GM08714 (cell line): ENCODE measurements around the gene UMODL1.

Experiments used
- H3K4me3 ChIP-seq: fragments of 200-500 bp; sonication (Bioruptor generic); 2 replicates; pipeline ENCODE4 v1.5.1; 2014; ENCODE audit warnings: mild to moderate bottlenecking, low read length, inconsistent platforms
- ZNF274 ChIP-seq: IDR thresholded peaks from 2 replicates; pipeline ENCODE4 v1.6.1; 2012; ENCODE audit warnings: mild to moderate bottlenecking, low read depth, low read length

UMODL1 gene

GRCh38 chr21:42079008-42079938, 8.2 kb downstream of the UMODL1 start:
- H3K4me3 ChIP-seq: no peak overlapping the region
- no peak for TF ChIP-seq ZNF274

DNA sequence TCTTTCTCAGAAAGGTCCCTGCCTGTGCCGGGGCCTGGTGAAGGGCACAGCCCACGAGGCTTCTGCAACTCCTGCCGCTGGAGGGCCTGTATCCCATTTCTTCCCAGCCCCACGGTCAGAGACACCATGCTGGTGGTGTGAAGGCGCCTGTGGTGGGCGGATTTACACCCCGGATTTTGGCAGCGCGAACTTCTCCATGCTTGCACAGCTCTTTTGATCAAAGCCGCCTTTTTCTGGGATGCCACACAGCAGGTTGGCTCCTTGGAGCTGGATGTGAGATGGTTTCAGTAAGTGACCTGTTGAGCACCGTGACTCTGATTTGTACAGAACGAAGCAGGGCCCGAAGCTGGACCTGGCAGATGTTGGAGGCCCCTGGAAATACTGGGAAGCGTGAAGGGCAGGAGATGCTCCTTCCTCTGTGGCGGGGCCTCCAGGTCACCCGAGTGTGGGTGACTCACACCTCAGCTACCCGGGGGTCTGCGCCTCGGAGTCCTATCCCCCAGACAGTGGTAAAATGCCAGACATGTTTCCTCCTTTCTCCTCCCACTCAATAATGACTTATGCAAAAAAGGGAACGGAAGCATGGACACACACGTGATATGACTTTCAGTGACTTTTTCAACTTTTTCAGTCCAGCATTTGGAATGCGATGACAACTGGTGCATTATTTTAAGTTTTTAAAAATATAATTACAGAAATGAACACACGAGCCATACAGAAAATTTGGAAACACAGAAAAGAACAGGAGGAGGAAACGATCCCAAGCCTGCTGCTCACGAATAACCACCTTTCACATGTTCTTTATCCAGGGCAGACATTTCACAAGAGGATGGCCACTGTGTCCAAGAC, 9.0 kb downstream of the UMODL1 start:
- TF ChIP-seq ZNF274: no peak
- H3K4me3 ChIP-seq: no peak overlapping the region

GRCh38 chr21:42080788-42081083, 9.6 kb downstream of the UMODL1 start:
- TF ChIP-seq ZNF274: no peak
- H3K4me3 ChIP-seq: no peak overlapping the region

DNA sequence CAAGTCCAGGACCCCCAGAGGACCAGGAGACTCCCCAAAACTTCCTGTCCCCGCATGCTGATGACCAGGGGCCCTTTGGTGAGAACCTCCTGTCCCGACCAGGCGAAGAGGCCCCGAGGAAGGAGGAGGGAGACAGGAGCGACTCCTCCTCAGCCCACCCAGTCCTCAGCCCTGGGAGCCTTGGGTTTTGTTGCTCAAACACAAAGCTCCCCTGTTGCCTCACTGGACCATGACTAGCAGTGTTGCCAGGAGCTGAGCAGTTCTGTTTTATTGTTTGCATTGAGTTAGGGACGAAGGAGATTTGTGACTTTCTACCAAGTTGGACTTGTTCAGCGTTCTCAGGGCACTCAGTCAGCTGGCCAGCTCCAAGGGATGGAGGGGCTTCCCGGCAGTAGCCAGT, 10.0 kb downstream of the UMODL1 start:
- no peak overlapping the region for H3K4me3 ChIP-seq
- TF ChIP-seq ZNF274: no peak

GRCh38 chr21:42081931-42082381, 10.8 kb downstream of the UMODL1 start:
- no peak for TF ChIP-seq ZNF274
- no peak overlapping the region for H3K4me3 ChIP-seq

GRCh38 chr21:42082501-42083360, 11.6 kb downstream of the UMODL1 start:
- H3K4me3 ChIP-seq: no peak overlapping the region
- no peak for TF ChIP-seq ZNF274

DNA sequence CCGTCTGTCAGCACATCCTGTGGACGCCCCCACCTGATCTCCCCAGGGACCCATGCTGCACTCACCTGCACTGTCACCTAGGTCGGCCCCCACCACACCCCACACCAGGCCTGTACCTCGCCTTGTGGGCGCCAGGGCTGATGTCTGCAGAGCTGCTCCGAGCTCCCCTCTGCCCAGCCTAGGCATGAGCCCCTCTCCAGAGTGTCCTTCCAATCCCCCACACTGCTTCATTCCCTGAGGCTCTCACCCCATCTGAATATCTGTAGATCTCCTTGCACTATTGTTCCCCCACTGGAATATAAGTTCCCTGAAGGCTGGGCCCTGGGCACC, 12.2 kb downstream of the UMODL1 start:
- no peak for TF ChIP-seq ZNF274
- no peak overlapping the region for H3K4me3 ChIP-seq

DNA sequence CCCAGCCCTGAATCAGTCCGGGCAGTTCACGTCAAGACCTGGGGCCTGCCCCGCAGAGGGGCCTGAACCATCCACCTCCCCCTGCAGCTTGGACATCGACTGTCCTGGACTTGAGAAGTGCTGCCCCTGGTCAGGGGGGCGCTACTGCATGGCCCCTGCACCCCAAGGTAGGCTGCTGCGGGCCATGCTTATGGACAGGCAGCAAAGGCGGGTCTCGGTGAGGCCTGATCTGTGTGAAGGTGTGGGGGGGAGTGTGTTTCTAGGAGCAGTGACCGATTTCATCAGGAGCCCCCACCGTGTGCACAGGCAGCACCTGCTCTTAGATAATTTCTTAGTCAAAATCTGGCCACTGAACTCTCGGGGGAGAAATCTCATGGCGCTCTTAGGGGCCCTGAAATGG, 13.0 kb downstream of the UMODL1 start:
- no peak overlapping the region for H3K4me3 ChIP-seq
- TF ChIP-seq ZNF274: no peak

- no peak for TF ChIP-seq ZNF274
- no peak overlapping the region for H3K4me3 ChIP-seq
These were observed 14.3 kb downstream of the UMODL1 start for GRCh38 chr21:42085246-42086077.

DNA sequence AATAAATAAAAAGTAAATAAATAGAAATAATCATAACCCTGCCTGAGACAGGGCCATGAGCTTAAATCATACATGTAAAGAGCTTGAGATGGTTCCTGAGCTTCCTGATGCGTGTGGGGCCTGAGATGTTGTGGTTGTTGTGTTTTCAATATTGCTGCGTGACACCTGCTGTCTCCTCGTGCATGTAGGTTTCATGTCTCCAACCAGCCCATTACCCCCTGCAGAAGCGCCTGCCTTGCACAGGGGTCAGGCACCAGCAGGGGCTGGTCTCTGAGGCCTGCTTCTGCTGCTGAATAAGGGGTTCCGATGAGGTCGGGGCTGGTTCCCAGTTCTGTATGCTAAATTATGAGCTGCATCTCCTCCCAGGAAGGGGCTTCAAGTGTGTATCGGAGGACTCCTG, 15.9 kb downstream of the UMODL1 start:
- H3K4me3 ChIP-seq: no peak overlapping the region
- no peak for TF ChIP-seq ZNF274

GRCh38 chr21:42088148-42088547, 17.0 kb downstream of the UMODL1 start:
- no peak for TF ChIP-seq ZNF274
- H3K4me3 ChIP-seq: no peak overlapping the region

- no peak overlapping the region for H3K4me3 ChIP-seq
- no peak for TF ChIP-seq ZNF274
These were observed 17.5 kb downstream of the UMODL1 start for GRCh38 chr21:42088658-42089057.

DNA sequence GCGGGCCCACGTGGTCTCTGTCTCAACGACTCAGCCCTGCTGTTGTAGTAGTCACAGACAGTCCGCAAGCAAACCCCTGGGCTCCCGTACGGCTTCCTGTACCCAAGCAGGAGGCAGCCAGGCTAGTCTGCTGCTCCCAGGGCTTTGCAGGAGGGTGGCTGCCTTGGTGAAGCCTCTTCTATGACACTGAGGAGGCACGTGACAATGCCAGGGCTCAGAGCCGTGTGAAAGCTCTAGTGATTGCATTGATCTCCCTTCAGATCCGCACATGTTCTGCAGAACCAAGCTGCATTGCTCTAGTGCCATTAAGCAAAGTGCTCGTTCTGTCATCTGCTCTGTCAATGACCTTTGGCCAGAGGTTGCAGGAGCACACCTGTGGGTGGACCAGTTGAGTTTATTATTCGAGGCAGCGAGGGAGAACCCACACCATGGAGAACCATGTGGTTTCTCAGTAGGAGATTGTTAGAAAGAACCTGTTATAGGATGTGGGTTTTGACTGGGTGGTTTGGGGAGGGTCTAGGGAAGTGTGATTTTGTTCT, 18.0 kb downstream of the UMODL1 start:
- TF ChIP-seq ZNF274: no peak
- H3K4me3 ChIP-seq: no peak overlapping the region
